Upper lobe of right lung (tissue), 1 donor: ENCODE data around the gene TGFBR3. TPM values are rescaled to one million over a fixed set of nuclear protein-coding genes. Genes with fewer than 3 reads are reported as not detected.

Source experiments
- ATAC-seq: fragments of 200-7000 bp; cut with Tn5 transposase; one replicate; pipeline ENCODE4 v1.9.1; 2020; ENCODE audit warnings: mild to moderate bottlenecking, moderate library complexity
- DNase-seq: peaks from one replicate; pipeline ENCODE4 v3.0.0-alpha.2; 2020
- H3K27ac ChIP-seq: fragments of 200-600 bp; one replicate; pipeline ENCODE4 v1.8.0; 2022
- H3K27me3 ChIP-seq: fragments of 200-600 bp; one replicate; pipeline ENCODE4 v1.8.0; 2022; ENCODE audit warnings: mild to moderate bottlenecking
- H3K36me3 ChIP-seq: fragments of 200-600 bp; one replicate; pipeline ENCODE4 v1.8.0; 2022
- H3K4me1 ChIP-seq: fragments of 200-600 bp; one replicate; pipeline ENCODE4 v1.8.0; 2022
- H3K4me3 ChIP-seq: fragments of 200-600 bp; one replicate; pipeline ENCODE4 v1.8.0; 2022; ENCODE audit warnings: mild to moderate bottlenecking
- H3K9me3 ChIP-seq: fragments of 200-600 bp; one replicate; pipeline ENCODE4 v1.8.0; 2022
- CTCF ChIP-seq: fragments of 200-600 bp; IDR thresholded peaks from one replicate; pipeline ENCODE4 v1.8.0; 2022; ENCODE audit warnings: antibody characterized with exemption
- intact Hi-C: fragments of 100-400 bp; cut with DNase I; formaldehyde crosslinking; loops from one replicate; pipeline ENCODE4 v1.11.0; 2022
- total RNA-seq: library from RNA; stranded (reverse); fragmentation: NEBNext Ultra II Directional; extraction: Animal tissue kit (Norgen Biotek cat#: 25700); gene quantifications from one replicate; pipeline ENCODE4 v1.2.1, GENCODE V29; 2021
- donor health status: DM: no; HTN: yes; CAD: no; lungs with severe emphysema.

Gene TGFBR3
- total RNA-seq, 1 donor from 2014 or later, result 55.9 TPM

GRCh38 chr1:91784616-91785015 is 101.3 kb downstream of the TGFBR3 start:
- H3K9me3 ChIP-seq, result no peaks in the 10 kb centered on the region
- ATAC-seq (no peak), DNase-seq (no peak)
- H3K27ac ChIP-seq, result peak overlapping the region; percentile 26
- intact Hi-C loops, result no loop called here
- H3K4me1 ChIP-seq, result peaks cover 46% of the 10 kb centered on the region
- H3K27me3 ChIP-seq, result no peaks in the 10 kb centered on the region
- H3K36me3 ChIP-seq, result no peaks in the 10 kb centered on the region
- no peak for TF ChIP-seq CTCF
- H3K4me3 ChIP-seq, result no peak overlapping the region

GRCh38 chr1:91784191-91784590 is 101.8 kb downstream of the TGFBR3 start:
- H3K4me3 ChIP-seq, result no peak overlapping the region
- no peaks in the 10 kb centered on the region for H3K36me3 ChIP-seq
- H3K27ac ChIP-seq, result peak overlapping the region; percentile 14
- peaks cover 42% of the 10 kb centered on the region for H3K4me1 ChIP-seq
- ATAC-seq (no peak), DNase-seq (no peak)
- no peak for TF ChIP-seq CTCF
- no peaks in the 10 kb centered on the region for H3K9me3 ChIP-seq
- intact Hi-C loops, result no loop called here
- no peaks in the 10 kb centered on the region for H3K27me3 ChIP-seq

DNA sequence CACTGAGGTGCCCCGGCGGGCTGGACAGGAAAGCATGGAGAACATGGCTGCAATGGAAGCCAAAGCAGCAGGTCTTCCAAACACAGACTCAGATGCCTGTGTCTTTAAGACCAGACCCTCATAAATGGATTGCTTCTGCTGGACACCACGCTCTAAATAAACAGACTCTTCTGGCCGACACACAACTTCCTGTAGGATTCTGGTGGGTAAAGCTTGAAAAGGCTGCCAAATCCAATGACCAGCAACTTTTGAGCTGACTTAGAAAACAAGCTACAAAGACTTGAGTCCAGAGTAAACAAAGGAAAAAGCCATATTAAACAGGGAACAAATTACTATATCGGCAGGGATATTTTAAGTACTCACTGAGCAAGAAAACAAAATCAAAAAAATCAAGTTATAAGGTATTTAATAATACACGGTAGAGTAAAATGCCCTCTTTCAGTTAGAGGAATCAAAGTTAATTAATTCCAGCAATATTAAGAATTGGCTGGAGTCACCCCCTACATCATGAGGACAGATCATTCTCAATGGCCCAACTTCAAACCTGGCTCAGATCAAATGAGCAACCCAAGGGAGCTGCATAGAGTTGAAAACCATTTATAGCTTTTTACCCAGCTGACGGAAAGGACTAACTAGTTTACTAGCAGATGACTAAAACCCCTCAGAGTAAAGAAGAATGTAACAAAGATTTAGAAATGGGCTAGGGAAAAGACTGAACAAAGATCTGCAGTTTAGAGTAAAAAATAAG is 102.4 kb downstream of the TGFBR3 start:
- Histone ChIP-seq H3K4me3 (no peak overlapping the region), H3K4me1 (peaks cover 40% of the 10 kb centered on the region), H3K9me3 (no peaks in the 10 kb centered on the region), H3K27ac (peak overlapping the region; percentile 42), H3K36me3 (no peaks in the 10 kb centered on the region), H3K27me3 (no peaks in the 10 kb centered on the region)
- intact Hi-C loops, result no loop called here
- TF ChIP-seq CTCF, result no peak
- no peak for DNase-seq
- ATAC-seq, result no peak

- DNase-seq (no peak), ATAC-seq (no peak)
- no peaks in the 10 kb centered on the region for H3K36me3 ChIP-seq
- intact Hi-C loops, result no loop called here
- no peaks in the 10 kb centered on the region for H3K27me3 ChIP-seq
- H3K27ac ChIP-seq, result peak overlapping the region; percentile 42
- H3K4me3 ChIP-seq, result no peak overlapping the region
- H3K9me3 ChIP-seq, result no peaks in the 10 kb centered on the region
- no peak for TF ChIP-seq CTCF
- H3K4me1 ChIP-seq, result peaks cover 33% of the 10 kb centered on the region
Measured at GRCh38 chr1:91781901-91782622, 103.9 kb downstream of the TGFBR3 start.

DNA sequence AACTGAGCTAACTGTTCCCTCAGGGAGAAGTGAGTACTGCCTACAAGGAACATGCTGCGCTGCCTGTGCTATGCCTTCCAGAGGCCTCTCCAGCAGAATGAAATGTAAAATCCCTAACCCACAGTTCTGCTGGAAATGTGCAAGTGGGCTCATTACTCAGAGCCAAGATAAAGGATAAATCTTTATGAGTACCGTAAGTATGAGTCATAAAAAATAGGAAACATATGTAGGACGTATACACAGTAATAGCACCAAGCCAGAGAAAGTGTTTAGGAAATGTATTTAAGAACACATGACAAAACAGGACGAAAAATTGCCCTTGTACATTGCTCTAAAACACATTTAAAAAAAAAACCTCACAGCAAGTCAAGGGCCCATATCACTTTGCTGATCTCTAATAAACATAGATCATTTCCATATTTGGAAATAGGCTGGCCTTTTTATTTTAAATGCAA is 104.6 kb downstream of the TGFBR3 start:
- DNase-seq (no peak), ATAC-seq (no peak)
- peaks cover 33% of the 10 kb centered on the region for H3K4me1 ChIP-seq
- intact Hi-C loops, result no loop called here
- no peak overlapping the region for H3K4me3 ChIP-seq
- no peaks in the 10 kb centered on the region for H3K9me3 ChIP-seq
- H3K27ac ChIP-seq, result no peak overlapping the region
- H3K27me3 ChIP-seq, result no peaks in the 10 kb centered on the region
- TF ChIP-seq CTCF, result no peak
- H3K36me3 ChIP-seq, result no peaks in the 10 kb centered on the region
